SW480 (cell line): ENCODE results near the gene SLC8A2.
"Not testable (repeated sequence)": the region's sequence is repeated elsewhere in the genome, so short reads cannot be mapped to it uniquely, and the experiment has no call there.

Experiments
- DNase-seq: peaks from one replicate; pipeline ENCODE4 v3.0.0-alpha.2; 2016; ENCODE audit warnings: low spot score

SLC8A2 gene

DNA sequence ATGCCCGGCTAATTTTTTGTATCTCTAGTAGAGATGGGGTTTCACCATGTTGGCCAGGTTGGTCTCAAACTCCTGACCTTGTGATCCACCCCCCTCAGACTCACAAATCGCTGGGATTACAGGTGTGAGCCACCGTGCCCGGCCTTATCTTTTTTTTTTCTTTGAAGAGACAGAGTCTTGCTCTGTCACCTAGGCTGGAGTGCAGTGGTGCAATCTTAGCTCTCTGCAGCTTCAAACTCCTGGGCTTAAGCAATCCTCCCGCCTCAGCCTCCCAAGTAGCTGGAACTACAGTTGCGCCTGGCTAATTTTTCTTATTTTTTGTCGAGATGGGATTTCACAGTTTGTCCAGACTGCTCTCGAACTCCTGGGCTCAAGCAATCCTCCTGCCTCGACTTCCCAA lies 60.0 kb downstream of the SLC8A2 start:
- DNase-seq = not testable (repeated sequence)

DNA sequence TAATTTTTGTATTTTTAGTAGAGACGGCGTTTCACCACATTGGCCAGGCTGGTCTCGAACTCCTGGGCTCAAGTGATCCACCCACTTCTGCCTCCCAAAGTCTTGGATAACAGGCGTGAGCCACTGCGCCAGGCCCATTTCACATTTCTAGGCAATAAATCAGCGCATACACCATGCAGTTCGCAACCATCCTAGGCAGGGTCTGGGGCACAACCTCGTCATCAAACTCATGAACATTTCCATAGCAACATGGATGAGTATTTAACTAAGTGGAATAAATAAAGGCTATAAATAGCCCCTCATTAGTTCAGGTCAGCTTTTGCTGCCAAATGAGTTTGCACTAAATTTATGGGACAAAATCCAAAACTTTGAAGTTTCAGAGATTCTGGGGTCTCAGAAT lies 60.6 kb downstream of the SLC8A2 start:
- DNase-seq = no peak

DNA sequence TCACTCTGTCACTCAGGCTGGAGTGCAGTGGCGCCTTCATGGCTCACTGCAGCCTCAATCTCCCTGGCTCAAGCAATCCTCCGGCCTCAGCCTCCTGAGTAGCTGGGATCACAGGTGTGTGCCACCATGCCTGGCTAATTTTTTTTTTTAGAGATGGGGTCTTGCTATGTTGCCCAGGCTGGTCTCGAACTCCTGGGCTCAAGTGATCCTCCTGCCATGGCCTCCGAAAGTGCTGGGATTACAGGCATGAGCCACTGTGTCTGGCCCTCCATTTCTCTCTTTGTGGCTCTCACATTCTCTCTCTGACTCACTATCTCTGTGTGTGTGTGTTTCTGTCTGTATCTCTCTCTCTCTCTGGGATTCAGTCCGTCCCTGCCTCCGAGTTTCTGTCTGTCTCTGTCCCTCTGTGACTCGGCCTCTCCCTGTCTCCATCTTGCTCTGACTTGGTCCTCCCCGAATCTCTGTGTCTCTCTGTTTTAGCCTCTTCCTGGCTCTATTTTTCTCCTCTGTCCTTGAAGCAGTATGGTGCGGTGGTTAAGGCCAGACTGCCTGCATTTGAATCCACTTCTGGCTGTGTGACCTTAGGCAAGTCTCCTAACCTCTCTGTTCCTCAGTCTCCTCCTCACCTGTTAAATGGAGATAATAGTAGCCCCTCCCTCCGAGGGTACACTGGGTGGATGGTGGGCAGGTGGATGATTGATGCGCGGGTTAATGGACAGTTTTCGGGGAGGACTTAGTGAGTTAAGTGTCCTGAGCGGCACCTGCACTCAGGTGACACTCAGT lies 63.3 kb downstream of the SLC8A2 start:
- DNase-seq = no peak

DNA sequence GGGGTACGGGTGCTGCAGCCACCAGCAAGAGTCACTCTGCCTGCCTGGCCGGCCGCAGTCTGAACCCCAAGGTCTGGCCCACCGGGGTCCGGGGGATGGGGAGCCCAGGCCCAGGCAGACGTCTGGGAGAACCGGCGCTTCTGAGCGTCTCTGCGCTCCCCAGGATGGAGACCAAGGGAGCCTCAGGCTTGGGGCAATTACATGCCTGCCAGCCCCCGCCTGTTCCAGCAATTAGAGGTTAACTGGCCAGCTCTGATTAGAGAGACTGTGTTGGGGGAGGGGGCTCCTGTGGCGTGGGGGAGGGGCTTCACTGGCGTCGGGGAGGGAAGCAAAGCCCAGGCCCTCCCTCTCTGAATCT lies 64.3 kb downstream of the SLC8A2 start:
- DNase-seq = no peak

DNA sequence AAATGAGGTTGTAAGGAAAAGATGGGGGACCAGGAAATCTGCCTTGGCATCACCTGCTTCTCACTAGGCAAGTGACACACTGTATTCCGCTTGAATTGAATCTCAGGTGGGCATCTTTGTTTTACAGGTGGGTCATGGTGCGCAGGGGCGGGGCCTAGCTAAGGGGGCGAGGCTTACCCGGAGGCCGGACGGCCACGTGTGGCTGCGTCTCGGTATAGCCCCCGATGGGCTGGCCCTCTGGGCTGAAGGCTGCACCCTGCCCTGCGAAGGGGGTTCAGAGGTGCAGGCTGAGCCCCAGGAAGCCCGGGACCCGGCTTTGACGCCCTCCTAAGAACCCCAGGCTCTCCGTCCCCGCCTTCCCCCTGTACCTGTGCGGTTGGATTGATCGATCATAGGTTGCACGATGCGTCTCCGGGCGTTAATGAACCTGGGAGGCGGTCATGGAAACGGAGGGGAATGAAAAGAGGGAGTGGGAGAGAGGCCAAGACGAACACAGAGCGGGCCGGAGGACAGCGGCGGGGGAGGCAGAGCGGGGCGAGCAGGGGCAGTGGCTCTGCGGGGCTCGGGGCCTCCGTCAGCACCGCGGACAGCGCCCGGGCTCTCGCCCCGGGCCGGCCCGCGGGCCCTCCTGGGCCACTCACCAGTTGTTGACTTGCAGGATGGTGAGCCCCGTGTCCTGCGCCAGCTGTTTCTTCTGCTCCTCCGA lies 64.8 kb downstream of the SLC8A2 start:
- DNase-seq = no peak

DNA sequence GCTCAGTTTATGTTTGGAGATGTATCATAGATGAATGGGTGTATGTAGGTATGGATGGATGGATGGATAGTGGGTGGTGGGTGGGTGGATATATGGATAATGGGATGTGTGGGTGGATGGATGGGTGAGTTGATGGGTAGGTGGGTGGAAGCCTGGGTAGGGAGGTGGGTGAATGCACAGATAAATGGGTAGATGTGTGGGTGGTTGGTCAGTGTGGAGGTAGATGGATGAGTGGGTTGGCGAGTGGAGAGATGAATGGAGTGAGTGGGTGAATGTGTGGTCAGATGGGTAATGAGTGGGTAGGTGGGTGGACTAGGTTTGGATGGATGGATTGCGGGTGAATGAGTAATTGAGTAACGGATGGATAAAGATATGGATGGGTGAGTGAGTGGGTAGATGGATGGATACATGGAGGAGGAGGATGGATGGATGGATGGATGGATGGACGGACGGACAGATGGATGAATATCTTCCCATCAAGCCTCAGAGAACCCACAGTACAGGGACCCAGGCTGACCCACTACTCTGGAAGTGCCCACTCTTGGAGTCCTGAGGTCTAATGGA lies 65.8 kb downstream of the SLC8A2 start:
- DNase-seq = no peak

DNA sequence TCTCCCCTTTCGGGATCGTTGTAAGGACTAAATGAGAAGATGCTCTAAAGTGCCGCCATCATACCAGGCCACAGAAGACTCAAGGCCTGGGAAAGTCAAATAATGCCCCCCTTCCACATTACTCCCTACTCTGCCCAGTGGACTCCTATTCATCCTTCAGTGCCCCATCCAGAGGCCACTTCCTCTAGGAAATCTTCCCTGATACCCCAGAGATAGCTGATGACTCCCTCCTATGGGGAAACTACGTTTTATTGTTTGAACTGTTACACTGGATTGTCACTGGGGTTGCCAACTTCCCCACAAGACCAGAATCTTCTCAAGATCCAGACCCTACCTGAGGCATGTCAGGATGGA lies 66.5 kb downstream of the SLC8A2 start:
- DNase-seq = no peak

DNA sequence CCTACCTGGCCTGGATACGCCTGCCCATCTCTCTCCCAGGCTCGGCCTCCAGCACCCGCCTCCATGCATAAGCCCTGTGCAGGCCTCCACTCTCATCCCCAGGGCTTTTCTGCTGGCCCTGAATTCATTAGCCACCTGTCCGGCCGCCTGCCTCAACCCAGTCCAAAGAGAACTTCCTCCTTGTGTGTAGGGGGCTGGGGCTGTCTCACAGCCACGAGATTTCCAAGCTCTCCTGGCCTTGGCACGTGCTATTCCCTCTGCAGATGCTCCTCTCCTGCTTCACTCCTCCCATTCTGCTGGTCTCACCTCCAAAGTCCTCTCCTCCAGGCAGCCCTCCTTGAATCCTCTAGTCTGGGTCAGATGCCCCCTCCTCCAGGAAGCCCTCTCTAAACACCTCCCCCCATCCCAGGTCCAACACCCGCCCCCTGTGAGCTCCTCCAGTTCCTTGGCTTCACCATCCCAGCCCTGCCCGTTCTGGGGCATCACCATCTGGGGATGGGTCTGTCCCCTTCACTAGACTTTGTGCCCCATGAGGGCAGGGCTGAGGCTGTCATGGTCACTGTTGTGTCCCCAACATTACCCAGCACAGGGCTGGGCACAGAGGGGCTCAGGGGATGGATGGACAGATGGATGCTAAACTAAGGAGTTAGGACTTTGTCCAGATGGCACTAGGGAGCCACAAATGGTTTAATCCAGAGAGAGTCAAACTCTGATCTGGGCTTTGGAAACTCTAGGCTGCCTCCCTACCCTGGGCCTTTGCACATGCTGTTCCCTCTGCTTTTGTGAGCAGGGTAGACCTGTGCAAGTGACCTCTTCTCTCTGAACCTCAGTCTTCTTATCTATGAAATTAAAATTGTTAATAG lies 67.1 kb downstream of the SLC8A2 start:
- no peak for DNase-seq

DNA sequence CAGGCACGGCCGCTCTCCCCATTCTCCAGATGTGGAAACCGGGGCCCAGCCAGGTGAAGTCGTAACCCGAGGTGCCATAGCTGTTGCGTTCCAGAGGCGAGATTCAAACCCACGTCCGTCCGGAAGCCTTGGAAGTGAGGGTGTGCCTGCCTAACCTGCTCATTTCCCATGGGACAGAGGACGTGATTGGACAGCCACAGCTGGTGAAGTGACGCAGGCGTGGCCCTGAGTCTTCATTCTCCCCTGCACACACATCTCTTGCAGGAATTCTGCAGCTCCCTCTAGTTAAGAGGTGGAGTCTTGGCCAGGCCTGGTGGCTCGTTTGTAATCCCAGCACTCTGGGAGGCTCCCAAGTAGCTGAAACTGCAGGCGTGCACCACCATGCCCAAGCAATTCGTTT lies 69.2 kb downstream of the SLC8A2 start:
- no peak for DNase-seq

DNA sequence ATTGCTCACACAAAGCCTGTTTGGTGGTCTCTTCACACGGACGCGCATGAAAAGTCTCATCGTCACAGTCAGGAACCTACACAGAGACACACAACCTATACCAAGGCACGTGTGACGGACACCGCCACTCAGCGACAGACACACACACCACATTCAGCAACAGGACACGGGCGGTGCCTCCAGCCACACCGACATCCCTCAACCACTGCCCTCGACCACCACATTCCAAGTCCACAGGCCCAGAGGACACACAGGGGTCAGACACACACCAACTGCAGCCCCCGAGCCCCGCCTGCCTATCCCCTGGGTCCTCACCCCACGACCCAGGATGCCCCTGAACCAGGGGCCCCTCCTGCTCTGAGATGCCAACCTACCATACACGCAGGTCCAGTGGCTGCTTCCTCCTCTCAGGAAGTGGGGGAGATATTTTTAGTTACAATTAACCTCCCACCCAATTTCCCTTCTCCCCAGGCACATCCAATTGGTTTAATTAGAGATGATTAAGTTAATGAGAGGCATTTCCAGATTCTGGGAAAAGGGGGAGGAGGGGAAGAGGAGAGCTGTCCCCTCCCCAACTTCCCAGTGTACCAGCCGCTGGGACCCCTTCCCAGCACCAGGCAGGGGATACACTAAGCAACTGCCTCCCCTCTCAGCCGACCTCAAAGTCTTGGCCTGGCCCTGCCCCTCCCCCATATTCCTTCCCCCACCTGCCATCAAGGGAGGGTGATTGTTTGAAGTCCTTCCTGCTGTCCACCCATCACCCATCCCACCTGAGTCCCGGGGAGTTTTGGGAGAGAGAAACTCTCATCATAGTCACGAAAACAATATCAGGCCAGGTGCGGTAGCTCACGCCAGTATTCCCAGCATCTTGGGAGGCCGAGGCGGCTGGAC lies 72.7 kb downstream of the SLC8A2 start:
- no peak for DNase-seq

DNA sequence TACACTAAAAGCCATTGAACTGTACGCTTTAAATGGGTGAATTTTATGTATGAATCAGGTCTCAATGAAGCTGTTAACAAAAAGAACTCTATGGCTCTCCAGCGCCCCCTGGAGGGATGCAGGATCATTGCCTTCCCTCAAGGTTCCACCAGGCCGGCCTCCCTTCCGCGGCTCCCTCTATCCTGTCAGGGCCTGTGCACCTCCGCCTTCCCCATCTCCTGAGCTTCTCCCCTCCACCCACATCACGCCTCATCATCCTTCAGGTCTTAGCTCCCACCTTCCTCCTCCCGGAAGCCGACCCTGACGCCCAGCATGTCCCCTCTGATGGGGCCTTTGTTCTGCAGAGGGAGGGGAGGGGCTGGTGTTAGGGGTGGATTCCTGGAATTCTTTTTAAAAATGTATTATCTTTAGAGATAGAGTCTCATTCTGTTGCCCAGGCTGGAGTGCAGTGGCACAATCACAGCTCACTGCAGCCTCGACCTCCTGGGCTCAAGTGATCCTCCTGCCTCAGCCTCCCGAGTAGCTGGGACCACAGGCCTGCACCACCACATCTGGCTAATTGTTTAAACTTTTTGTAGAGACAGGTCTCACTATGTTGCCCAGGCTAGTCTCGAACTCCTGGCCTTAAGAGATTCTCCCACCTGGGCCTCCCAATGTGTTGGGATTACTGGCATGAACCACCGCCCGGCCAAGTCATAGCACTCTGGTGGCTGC lies 80.0 kb downstream of the SLC8A2 start:
- DNase-seq = peak; percentile 78

DNA sequence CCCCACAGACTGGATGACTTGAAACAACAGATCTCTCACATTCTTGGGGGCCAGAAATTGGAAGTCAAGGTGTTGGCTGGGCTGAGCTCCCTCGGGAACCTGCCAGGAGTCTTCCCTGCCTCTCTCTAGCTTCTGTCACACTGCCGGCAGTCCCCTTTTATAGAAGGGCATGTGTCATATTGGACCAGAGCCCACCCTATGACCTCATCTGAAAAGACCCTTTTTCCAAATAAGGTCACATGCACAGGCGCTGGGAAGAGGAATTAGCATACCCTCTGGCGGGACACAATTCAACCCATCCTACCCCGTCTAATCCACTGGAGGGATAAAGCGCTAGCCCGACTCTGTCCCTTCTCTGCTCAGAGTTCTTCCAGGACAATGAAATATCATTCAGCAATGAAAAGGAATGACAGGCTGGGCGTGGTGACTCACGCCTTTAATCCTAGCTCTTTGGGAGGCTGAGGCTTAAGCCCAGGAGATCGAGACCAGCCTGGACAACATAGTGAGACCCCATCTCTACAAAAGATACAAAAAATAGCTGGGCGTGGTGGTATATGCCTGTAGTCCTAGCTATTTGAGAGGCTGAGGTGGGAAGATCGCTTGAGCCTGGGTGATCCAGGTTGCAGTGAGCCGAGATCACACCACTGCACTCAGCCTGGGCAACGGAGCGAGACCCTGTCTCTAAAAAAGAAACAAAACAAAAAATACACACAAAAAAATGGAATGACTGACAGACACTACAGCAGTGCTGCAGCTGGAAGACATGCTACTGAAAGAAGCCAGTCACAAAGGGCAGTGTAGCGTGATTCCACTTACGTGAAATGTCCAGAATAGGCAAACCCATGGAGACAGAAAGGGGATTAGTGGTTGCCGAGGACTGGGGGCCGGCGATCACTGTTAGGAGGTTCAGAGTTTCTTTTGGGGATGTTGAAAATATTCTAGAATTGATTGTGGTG lies 80.9 kb downstream of the SLC8A2 start:
- DNase-seq = no peak

DNA sequence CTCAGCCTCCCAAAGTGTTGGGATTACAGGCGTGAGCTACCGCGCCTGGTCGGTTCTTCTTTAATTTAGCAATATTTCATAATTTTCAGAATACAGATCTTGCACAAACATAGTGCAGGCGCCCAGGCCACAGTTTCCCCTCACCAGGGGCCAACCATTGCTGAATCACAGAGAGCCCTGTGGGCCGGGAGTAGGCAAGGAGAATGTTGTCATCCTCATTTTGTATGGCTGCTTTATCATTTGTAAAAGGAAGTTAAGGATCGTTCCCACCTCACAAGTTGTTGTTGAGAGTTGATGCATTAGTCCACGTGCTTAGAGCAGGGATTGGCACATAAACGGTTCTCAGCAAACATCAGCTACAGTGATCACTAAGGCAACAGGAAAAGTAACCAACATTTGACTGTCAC lies 82.5 kb downstream of the SLC8A2 start:
- DNase-seq = no peak

DNA sequence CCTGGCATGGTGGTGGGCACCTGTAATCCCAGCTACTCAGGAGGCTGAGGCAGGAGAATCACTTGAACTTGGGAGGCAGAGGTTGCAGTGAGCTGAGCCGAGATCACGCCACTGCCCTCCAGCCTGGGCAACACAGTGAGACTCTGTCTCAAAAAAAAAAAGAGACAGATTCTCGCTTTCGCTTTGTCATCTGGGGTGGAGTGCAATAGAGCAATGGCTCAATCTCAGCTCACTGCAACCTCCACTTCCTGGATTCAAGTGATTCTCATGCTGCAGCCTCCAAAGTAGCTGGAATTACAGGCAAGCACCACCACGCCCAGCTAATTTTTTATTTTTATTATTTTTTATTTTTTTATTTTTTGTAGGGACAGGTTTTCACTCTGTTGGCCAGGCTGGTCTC lies 83.0 kb downstream of the SLC8A2 start:
- DNase-seq = not testable (repeated sequence)

DNA sequence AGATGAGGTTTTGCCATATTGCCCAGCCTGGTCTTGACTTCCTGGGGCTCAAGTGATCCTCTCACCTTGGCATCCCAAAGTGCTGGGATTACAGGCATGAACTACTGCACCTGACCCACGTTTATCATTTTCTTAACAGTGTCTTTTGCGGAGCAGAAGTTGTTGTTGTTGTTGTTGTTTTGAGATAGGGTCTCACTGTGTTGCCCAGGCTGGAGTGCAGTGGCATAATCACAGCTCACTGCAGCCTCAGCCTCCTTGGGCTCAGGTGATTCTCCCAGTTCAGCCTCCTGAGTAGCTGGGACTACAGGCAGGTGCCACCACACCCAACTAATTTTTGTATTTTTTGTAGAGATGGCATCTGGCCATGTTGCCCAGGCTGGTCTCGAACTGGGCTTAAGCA lies 84.1 kb downstream of the SLC8A2 start:
- not testable (repeated sequence) for DNase-seq

DNA sequence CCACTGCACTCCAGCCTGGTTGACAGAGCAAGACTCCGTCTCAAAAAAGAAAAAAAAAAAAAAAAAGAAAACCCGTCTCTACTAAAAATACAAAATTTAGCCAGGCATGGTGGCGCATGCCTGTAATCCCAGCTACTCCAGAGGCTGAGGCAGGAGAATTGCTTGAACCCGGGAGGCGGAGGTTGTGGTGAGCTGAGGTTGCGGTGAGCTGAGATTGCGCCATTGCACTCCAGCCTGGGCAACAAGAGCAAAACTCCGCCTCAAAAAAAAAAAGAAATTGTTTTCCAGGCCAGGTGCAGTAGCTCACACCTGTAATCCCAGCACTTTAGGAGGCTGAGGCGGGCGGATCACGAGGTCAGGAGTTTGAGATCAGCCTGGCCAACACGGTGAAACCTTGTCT lies 85.1 kb downstream of the SLC8A2 start:
- DNase-seq = not testable (repeated sequence)

DNA sequence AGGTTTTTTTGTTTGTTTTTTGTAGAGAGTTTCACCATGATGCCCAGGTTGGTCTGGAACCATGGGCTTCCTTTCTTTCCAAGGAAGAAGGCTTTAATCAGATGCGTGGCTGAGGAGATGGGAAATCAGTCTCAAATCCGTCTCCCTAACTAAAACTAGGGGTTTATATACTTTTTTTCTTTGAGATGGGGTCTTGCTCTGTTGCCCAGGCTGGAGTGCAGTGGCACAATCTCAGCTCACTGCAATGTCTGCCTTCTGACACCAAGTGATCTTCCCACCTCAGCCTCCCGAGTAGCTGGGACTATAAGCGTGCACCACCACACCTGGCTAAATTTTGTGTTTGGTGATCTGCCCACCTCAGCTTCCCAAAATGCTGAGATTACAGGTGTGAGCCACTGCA lies 87.2 kb downstream of the SLC8A2 start:
- not testable (repeated sequence) for DNase-seq

DNA sequence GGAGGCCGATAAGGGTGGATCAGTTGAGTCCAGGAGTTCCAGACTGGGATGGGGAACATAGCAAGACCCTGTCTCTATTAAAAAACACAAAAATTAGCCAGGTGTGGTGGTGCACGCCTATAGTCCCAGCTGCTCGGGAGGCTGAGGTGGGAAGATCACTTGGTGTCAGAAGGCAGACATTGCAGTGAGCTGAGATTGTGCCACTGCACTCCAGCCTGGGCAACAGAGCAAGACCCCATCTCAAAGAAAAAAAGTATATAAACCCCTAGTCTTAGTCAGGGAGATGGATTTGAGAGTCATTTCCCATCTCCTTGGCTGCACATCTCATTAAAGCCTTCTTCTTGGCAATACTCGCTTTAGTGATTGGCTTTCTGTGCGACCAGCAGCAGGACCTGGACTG lies 87.8 kb downstream of the SLC8A2 start:
- not testable (repeated sequence) for DNase-seq

DNA sequence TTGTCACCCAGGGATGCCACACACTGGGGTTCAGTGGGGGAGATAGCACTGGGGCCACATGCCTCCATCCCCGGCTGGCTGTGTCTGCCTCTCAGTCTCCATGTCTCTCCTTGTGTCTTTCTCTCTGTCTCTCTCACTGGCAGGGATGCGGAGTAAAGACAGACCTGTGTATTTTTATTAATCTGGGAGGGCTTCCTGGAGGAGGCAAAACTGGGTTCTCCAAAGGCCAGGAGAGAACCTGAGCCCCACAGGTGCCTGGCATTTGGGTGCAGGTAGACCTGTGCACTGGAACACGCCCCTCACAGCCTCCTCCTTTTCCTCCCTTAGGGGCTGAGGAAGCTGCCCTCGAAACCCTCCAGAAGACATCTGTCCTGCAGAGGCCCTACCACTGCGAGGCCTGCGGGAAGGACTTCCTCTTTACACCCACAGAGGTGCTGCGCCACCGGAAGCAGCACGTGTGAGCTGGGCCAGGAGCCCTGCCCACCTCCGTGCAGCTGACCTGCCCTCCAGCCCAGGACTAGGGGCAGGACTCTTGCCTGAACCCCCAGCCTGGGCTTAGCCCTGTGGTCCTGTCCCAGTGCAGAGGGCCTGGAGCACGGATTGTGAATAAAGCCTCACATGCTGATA lies 89.9 kb downstream of the SLC8A2 start:
- DNase-seq = no peak
